ENCODE measurements around the gene ZNF549. TPM values are rescaled to one million over a fixed set of nuclear protein-coding genes. Genes with fewer than 3 reads are reported as not detected.
"Not testable (repeated sequence)": the region's sequence is repeated elsewhere in the genome, so short reads cannot be mapped to it uniquely, and the experiment has no call there.

ZNF549 gene
- total RNA-seq, 1 experiment from 2014 or later: not detected

GRCh38 chr19:57500400-57500799, 26.8 kb upstream of the ZNF549 start:
- RAD21 ChIA-PET (ENCODE audit: low non-redundant PET in 1 of 2, low total read pairs in 2 of 2, uncharacterized antibody in 2 of 2, unreplicated experiment in 2 of 2); H3K4me1 ChIP-seq (ENCODE audit: control insufficient read depth in 1 of 2, insufficient read depth in 2 of 2, low read length in 2 of 2); H2AFZ ChIP-seq (ENCODE audit: low read depth, low read length, poor library complexity, severe bottlenecking); intact Hi-C loops (cut with micrococcal nuclease); H3K27ac ChIP-seq (ENCODE audit: low read depth, low read length); POLR2A ChIA-PET; H3K27me3 ChIP-seq (ENCODE audit: insufficient read depth, low read length); ATAC-seq; H3K79me2 ChIP-seq (ENCODE audit: insufficient read depth, low read length); DNase-seq (ENCODE audit: low read depth, low spot score); H3K9me3 ChIP-seq (ENCODE audit: control insufficient read depth in 1 of 2, insufficient read depth in 1 of 2, low read depth in 1 of 2, low read length in 2 of 2); H3K4me2 ChIP-seq (ENCODE audit: low read length); H3K9ac ChIP-seq (ENCODE audit: low read length); H3K4me3 ChIP-seq (replicated peaks in 1 of 2; ENCODE audit: low read depth in 1 of 2, low read length in 2 of 2); H3K9me2 ChIP-seq (ENCODE audit: insufficient read depth); CTCF ChIA-PET; H3K36me3 ChIP-seq (ENCODE audit: control insufficient read depth in 1 of 2, insufficient read depth in 2 of 2, low read length in 2 of 2); H4K20me1 ChIP-seq (ENCODE audit: insufficient read depth); BruUV-seq (replicated peaks): not testable (repeated sequence)

DNA sequence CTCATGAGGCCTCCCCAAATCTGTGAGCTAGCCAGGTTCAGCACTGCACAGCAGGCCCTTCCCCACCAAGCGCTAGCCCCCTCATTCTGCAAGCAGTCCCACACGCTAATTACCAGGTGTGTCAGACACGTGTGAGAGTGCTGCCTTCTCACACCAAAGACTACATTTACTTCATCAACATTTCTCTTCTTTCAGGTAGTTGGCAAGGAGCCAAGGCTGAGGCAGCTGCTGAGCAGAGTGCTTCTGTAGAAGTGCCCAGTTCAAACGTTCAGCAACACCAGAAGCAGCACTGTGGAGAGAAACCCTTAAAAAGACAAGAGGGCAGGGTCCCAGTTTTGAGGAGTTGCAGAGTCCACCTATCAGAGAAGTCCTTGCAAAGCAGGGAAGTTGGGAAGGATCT, 21.0 kb upstream of the ZNF549 start:
- CTCF ChIA-PET: no interaction called here
- no peaks in the 10 kb centered on the region for H3K36me3 ChIP-seq (ENCODE audit: control insufficient read depth in 1 of 2, insufficient read depth in 2 of 2, low read length in 2 of 2)
- RAD21 ChIA-PET (ENCODE audit: low non-redundant PET in 1 of 2, low total read pairs in 2 of 2, uncharacterized antibody in 2 of 2, unreplicated experiment in 2 of 2): no interaction called here

GRCh38 chr19:57511484-57511883, 15.7 kb upstream of the ZNF549 start:
- H4K20me1 ChIP-seq (ENCODE audit: insufficient read depth): no peaks in the 10 kb centered on the region
- H3K4me3 ChIP-seq (replicated peaks in 1 of 2; ENCODE audit: low read depth in 1 of 2, low read length in 2 of 2): no peak overlapping the region
- no peaks in the 10 kb centered on the region for H3K9me2 ChIP-seq (ENCODE audit: insufficient read depth)
- H3K9me3 ChIP-seq (ENCODE audit: control insufficient read depth in 1 of 2, insufficient read depth in 1 of 2, low read depth in 1 of 2, low read length in 2 of 2): peaks cover 14 to 17% of the 10 kb centered on the region in 2 experiments; a peak in 3 of 4 replicates
- H3K36me3 ChIP-seq (ENCODE audit: control insufficient read depth in 1 of 2, insufficient read depth in 2 of 2, low read length in 2 of 2): no peaks in the 10 kb centered on the region
- H3K27ac ChIP-seq (ENCODE audit: low read depth, low read length): no peak overlapping the region
- no peak for ATAC-seq
- ChIA-PET POLR2A (no interaction called here), RAD21 (ENCODE audit: low non-redundant PET in 1 of 2, low total read pairs in 2 of 2, uncharacterized antibody in 2 of 2, unreplicated experiment in 2 of 2) (no interaction called here), CTCF (no interaction called here)
- no peak overlapping the region for H3K4me2 ChIP-seq (ENCODE audit: low read length)
- intact Hi-C loops (cut with micrococcal nuclease): no loop called here
- H3K9ac ChIP-seq (ENCODE audit: low read length): no peak overlapping the region
- no peaks in the 10 kb centered on the region for H3K79me2 ChIP-seq (ENCODE audit: insufficient read depth, low read length)
- no TSS peak for BruUV-seq (replicated peaks)
- H3K4me1 ChIP-seq (ENCODE audit: control insufficient read depth in 1 of 2, insufficient read depth in 2 of 2, low read length in 2 of 2): no peaks in the 10 kb centered on the region
- no peak for DNase-seq (ENCODE audit: low read depth, low spot score)
- TF ChIP-seq REST (IDR thresholded peaks at IDR 0.05; ENCODE audit: low read depth) (no peak), YY1 (IDR thresholded peaks at IDR 0.05; ENCODE audit: extremely low read depth, insufficient replicate concordance, low read depth, low read length) (no peak), POLR2A (IDR thresholded peaks at IDR 0.05; ENCODE audit: borderline replicate concordance, extremely low read depth, insufficient read depth, insufficient read length) (no peak), MAX (IDR thresholded peaks at IDR 0.05) (no peak), TCF7L2 (IDR thresholded peaks at IDR 0.05; ENCODE audit: borderline replicate concordance, extremely low read depth, insufficient read depth, insufficient read length) (no peak), JUND (IDR thresholded peaks at IDR 0.05) (no peak), RAD21 (IDR thresholded peaks at IDR 0.05; ENCODE audit: low read depth) (no peak), EGR1 (IDR thresholded peaks at IDR 0.05; ENCODE audit: low read depth) (no peak), SP1 (IDR thresholded peaks at IDR 0.05; ENCODE audit: low read depth) (no peak)
- no peak overlapping the region for H2AFZ ChIP-seq (ENCODE audit: low read depth, low read length, poor library complexity, severe bottlenecking)
- no peaks in the 10 kb centered on the region for H3K27me3 ChIP-seq (ENCODE audit: insufficient read depth, low read length)

More for the DNA sequence above, 21.0 kb upstream of the ZNF549 start:
- POLR2A ChIA-PET: no interaction called here
- H3K4me1 ChIP-seq (ENCODE audit: control insufficient read depth in 1 of 2, insufficient read depth in 2 of 2, low read length in 2 of 2): no peaks in the 10 kb centered on the region
- no peak overlapping the region for H3K4me2 ChIP-seq (ENCODE audit: low read length)
- H3K9ac ChIP-seq (ENCODE audit: low read length): no peak overlapping the region
- H3K27ac ChIP-seq (ENCODE audit: low read depth, low read length): no peak overlapping the region
- H2AFZ ChIP-seq (ENCODE audit: low read depth, low read length, poor library complexity, severe bottlenecking): no peak overlapping the region
- H4K20me1 ChIP-seq (ENCODE audit: insufficient read depth): no peaks in the 10 kb centered on the region
- H3K27me3 ChIP-seq (ENCODE audit: insufficient read depth, low read length): no peaks in the 10 kb centered on the region
- ATAC-seq (no peak), DNase-seq (ENCODE audit: low read depth, low spot score) (no peak)
- H3K9me3 ChIP-seq (ENCODE audit: control insufficient read depth in 1 of 2, insufficient read depth in 1 of 2, low read depth in 1 of 2, low read length in 2 of 2): peaks cover 0 to 3% of the 10 kb centered on the region in 2 experiments; a peak in 1 of 4 replicates
- intact Hi-C loops (cut with micrococcal nuclease): no loop called here
- H3K4me3 ChIP-seq (replicated peaks in 1 of 2; ENCODE audit: low read depth in 1 of 2, low read length in 2 of 2): no peak overlapping the region
- no peaks in the 10 kb centered on the region for H3K79me2 ChIP-seq (ENCODE audit: insufficient read depth, low read length)
- no TSS peak for BruUV-seq (replicated peaks)
- TF ChIP-seq ATF3 (IDR thresholded peaks at IDR 0.05): no peak
- TF ChIP-seq ZFX (IDR thresholded peaks at IDR 0.05): no peak
- no peak for TF ChIP-seq EZH2 (IDR thresholded peaks at IDR 0.05)
- H3K9me2 ChIP-seq (ENCODE audit: insufficient read depth): no peaks in the 10 kb centered on the region
